GM21825 (cell line): ENCODE results near the gene ARSA.
"Not testable (repeated sequence)": the region's sequence is repeated elsewhere in the genome, so short reads cannot be mapped to it uniquely, and the experiment has no call there.

Experiments used
- ATAC-seq: cut with Tn5 transposase; IDR thresholded peaks from one replicate; pipeline ENCODE4 v1.9.1; 2021; ENCODE audit warnings: mild to moderate bottlenecking, moderate library complexity; ENCODE audit not compliant: unreplicated experiment

The ARSA gene

DNA sequence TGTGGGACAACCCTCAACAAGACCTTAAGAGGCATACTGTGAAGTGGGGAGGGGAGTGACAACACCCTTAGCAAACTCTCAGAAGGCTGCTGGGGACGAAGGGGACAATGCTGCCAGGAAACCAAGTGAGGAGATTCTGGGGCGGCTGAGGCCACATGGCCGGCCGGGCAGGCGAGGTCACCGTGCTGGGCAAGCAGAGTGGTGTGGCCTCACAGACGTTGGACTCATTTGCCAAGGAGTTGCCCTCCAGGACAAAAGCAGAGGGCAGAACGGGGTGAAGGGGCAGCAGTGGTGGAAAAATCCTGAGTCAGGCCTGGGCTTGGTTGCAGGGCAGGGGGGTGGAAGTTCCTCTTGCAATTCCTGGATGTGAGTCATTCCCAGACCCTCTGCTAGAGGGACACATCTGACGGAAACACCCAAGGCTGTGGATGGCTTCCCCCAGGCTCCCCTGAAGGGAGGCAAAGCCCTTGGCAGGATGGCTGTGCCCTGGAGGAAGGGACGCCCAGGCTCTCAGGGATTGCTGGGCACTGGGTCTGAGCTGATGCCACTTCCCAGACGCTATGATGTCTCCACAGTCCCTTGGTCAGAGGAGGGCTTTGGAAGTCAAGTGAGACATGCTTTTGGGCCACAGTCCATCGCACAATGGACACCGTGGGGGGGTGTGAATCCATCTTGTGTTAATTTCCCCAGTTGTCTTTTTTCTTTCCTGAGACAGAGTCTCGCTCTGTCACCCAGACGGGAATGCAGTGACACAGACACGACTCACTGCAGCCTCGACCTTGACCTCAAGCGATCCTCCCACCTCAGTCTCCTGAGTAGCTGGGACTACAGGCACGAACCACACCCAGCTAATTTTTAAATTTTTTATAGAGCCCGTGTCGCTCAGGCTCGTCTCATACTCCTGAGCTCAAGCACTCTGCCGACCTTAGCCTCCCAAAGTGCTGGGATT lies 28.4 kb upstream of the ARSA start:
- no peak for ATAC-seq

- not testable (repeated sequence) for ATAC-seq
Observed at GRCh38 chr22:50654664-50655063, 26.7 kb upstream of the ARSA start.

DNA sequence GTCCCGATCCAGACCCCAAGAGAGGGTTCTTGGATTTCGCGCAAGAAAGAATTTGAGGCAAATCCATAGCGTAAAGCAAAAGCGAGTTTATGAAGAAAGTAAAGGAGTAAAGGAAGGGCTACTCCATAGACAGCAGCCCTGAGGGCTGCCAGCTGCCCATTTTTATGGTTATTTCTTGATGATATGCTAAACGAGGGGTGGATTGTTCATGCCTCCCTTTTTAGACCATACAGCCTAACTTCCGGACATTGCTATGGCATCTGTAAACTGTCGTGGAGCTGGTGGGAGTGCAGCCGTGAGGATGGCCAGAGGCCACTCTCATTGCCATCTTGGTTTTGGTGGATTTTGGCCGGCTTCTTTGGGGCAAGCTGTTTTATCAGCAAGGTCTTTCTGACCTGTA lies 25.3 kb upstream of the ARSA start:
- no peak for ATAC-seq

- ATAC-seq, result not testable (repeated sequence)
Observed at GRCh38 chr22:50643821-50644101, 15.8 kb upstream of the ARSA start.

- ATAC-seq, result not testable (repeated sequence)
Observed at GRCh38 chr22:50643021-50643820, 15.3 kb upstream of the ARSA start.

DNA sequence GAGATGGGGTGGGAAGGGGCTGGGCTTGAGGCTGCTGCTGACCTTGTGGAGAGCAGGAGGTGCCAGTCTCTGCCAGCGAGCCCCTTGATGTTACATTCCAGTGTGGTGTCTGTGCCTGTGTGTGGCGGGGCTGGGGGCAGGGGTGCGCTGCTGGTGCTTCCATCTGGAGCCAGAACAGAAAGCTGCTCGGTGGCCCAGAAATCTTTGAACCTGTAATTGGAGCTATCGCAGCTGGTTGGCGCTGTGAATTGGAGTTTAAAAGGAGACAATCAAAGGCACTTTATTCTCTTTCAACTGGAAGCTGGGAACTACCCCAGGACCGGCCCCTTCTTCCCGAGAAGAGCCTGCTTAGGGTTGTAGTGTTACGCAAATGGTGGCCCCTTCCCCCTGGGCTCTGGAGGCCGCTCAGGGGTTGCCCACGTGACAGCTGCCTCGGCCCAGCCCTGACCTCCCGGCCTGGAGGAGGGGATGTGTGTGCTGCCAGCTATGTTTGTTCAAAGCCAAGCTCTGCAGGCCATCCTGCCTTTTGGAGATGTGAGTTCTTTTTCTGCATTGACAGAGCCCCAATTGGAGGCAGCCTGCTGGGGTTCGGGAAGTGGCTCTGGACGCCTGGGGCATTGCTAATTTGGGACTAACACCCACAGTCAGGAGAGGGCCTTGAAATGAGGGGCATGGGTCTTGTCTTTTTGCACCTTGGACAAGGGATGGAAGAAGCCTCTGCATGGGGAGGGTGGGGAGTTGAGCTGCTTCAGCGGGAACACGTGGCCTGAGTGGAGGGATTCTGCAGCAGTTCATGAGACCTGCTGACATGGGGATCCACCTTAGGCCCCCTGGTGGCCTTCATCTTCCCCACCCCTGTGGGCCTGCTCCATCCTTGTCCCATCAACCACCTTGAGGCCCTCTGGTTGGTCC lies 14.0 kb upstream of the ARSA start:
- ATAC-seq, result no peak

DNA sequence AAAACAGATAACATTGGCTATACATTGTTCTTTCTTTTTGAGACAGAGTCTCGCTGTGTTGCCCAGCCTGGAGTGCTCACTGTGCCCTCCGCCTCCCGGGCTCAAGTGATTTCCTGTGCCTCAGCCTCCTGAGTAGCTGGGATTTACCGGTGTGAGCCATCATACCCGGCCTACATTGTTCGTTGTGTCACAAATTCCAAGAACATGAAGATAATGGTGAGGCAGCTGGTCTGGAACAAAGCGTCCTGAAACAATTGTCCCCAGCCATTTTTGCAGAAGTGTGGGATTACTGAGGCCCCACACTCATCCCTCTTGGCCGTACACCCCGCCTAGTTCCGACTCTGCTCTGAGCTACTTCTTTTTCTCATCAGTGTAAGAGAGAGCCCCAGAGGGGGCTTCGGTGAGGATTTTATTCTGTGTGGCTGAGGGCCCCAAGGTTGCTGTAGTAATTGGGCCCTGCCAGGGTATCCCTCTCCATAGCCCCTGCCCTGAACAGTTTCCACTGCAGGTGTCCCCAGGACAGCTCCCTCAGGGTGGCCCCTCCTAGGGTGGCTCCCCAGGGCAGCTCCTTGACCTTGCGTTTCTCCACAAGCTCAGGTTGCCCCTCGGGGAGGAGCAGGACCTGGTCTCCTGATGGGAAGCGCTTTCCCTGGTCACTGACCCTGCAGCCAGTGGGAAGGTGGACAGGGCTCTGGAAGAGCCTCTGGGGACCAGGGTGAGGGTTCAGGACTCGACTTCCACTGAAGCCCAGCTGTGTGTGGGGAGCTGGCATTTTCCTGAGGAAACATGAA lies 13.1 kb upstream of the ARSA start:
- no peak for ATAC-seq

- not testable (repeated sequence) for ATAC-seq
Observed at GRCh38 chr22:50640296-50640695, 12.3 kb upstream of the ARSA start.

GRCh38 chr22:50635591-50635990 lies 7.6 kb upstream of the ARSA start:
- ATAC-seq, result no peak

GRCh38 chr22:50633771-50634170 lies 5.8 kb upstream of the ARSA start:
- no peak for ATAC-seq

DNA sequence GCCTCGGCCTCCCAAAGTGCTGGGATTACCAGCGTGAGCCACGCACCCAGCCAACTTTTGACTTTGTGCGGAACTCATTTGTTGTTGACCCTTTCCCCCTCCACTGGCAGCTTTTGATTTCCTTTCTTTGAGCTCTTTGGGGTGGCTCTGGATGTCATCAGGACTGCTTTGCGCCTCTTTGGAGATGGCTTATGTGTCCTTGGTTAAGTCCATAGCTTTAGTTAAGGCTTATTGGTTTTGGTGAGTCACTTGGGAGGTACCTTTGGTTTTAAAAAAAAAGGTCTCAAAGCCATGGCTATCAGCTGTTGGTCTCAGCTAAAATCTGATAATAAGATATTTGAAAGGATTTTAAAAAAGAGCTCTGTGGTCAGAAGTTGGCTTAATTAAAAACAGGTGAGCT lies 5.1 kb upstream of the ARSA start:
- no peak for ATAC-seq

- no peak for ATAC-seq
Observed at GRCh38 chr22:50630376-50630775, 2.4 kb upstream of the ARSA start.

DNA sequence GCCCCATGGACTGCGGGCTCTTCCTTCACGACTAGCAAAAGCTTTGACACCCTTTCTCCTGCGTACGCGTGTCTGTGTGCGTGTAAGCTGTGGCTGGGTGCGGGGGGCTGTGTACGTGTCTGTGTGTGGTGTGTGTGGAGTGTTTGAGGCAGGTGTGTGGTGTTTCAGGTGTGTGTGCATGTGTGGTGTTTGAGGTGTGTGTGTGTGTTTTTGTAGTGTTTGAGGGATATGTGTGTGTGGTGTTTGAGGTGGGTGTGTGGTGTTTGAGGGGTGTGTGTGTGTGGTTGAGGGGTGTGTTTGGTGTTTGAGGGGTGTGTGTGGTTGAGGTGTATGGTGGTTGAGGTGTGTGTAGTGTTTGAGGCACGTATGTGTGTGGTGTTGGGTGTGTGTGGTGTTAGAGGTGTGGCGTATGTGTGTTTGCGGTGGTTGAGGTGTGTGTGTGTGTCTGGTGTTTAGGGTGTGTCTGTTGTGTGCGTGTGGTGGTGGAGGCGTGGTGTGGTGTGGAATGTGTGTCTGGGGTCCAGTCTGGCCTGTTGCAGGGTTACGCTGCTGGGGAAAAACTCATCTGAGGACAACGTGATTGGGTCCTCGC lies 687 bp upstream of the ARSA start:
- ATAC-seq, result no peak

DNA sequence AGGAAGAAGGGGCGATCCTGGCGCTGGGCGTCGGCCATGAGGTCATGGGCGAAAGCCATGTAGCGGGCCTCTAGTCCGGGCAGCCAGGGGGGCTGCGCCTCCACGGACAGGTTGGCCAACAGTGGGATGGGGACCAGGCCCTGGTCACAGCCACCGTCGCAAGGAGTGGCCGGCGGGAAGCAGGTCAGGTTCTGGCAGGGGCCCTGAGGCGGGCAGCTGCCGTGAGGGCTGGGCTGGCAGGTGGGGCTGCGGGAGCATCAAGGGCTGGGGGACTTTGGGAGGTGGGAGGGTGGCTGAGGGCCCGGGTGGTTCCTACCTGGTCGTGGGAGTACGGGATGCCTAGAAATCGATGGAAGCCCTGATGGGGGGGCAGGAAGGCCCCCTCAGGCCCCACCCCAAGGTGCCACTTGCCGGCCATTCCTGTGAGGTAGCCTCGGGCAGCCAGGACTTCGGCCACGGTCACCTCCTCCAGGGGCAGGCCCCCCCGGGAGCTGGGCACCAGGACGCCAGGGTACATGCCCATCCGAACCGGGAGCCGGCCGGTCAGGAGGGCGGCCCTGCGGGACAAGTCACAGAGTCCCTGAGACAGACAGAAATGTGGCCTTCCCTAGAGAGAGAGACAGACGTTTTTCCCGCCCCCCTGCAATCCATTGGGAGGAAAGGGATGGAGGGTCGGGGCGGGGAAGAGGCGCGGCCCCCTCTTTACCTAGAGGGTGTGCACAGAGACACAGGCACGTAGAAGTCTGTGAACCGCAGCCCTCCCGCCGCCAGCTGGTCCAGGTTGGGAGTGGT lies 906 bp downstream of the ARSA start:
- no peak for ATAC-seq

DNA sequence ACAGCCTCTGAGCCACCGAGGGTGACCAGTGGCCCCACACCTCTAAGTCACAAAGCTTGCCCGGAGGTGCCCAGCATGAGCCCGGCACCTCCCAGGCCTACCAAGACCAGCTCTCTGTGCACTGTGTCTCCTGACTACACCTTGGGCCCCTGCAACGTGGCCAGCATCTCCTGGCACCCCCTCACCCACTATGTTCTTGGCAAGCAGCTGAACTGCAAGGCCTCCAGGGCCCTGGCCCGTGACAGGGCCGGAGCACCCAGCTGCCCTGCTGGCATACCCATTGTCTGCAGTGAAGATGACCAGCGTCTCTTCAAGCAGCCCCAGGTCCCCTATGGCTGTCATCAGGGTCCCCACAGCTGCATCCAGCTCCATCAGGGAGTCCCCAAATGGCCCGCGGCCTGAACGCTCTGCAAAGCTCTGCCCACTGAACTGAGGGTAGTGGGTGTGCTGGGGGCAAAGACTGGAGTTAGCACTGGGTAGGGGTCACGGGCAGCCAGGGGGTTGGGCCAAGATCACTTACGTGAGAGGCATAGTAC lies 1.6 kb downstream of the ARSA start:
- no peak for ATAC-seq

GRCh38 chr22:50625568-50626313 lies 2.2 kb downstream of the ARSA start:
- no peak for ATAC-seq

DNA sequence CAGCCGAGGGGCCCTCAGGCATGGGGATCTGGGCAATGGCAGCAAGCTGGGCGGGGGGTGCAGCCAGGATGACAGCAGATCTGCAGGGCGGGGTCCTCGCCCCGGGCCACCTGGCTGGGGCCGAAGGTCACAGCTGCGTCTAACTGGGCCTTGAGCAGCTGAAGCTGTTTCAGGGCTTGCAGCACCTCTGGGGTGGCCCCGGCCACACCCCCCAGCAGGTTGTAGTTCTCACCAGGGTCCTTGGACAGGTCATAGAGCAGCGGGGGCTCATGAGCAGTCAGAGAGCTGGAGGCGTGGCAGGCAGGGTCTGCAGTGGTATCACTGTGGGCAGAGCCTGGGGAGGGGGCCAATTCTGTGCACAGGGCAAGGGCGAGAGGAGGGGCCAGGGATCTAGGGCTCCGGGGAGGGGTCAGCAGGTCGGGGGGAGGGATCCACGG lies 2.8 kb downstream of the ARSA start:
- no peak for ATAC-seq
